ENCODE data around the gene UBE2Q1.

DNA sequence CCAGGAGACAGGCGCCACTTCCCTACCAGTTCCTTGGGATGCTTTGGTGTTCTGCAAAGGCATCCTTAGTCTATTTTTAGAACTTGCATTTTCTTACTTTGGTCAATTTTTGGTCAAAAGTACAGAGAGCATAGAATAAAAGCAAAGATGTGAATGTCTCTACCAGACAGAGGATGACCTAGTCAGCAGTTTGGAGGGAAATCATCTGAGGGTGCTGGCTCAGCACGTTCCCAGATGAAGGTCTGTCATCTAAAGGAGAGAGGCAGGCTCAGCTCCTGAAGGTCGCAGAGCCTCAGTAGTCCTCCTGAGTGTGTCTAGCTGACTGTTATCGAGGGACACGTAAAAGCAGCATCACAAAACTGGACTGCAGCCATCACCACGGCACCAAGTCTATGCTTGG, 24.4 kb upstream of the UBE2Q1 start:
- TF ChIP-seq, protein P1, sequence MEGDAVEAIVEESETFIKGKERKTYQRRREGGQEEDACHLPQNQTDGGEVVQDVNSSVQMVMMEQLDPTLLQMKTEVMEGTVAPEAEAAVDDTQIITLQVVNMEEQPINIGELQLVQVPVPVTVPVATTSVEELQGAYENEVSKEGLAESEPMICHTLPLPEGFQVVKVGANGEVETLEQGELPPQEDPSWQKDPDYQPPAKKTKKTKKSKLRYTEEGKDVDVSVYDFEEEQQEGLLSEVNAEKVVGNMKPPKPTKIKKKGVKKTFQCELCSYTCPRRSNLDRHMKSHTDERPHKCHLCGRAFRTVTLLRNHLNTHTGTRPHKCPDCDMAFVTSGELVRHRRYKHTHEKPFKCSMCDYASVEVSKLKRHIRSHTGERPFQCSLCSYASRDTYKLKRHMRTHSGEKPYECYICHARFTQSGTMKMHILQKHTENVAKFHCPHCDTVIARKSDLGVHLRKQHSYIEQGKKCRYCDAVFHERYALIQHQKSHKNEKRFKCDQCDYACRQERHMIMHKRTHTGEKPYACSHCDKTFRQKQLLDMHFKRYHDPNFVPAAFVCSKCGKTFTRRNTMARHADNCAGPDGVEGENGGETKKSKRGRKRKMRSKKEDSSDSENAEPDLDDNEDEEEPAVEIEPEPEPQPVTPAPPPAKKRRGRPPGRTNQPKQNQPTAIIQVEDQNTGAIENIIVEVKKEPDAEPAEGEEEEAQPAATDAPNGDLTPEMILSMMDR (IDR thresholded peaks at IDR 0.05; ENCODE audit: borderline replicate concordance, extremely low read depth, low read length, poor library complexity, severe bottlenecking) = no peak
- TF ChIP-seq EZH2 (IDR thresholded peaks at IDR 0.05; ENCODE audit: borderline replicate concordance, low read depth, low read length, severe bottlenecking) = no peak
